K562 (cell line): ENCODE data around the gene MKNK1. TPM values are rescaled to one million over a fixed set of nuclear protein-coding genes. Genes with fewer than 3 reads are reported as not detected.

Experiments used
- CHAMP1 ChIP-seq: fragments of 450-650 bp; IDR thresholded peaks from 2 replicates; pipeline ENCODE4 v1.6.1; 2016; ENCODE audit warnings: mild to moderate bottlenecking
- CREB5 ChIP-seq: fragments of 250-450 bp; sonication (Bioruptor Pico); IDR thresholded peaks from 2 replicates; pipeline ENCODE4 v1.5.0; 2020; ENCODE audit warnings: mild to moderate bottlenecking
- ESRRB ChIP-seq: fragments of 250-450 bp; sonication (Bioruptor Pico); IDR thresholded peaks from 2 replicates; pipeline ENCODE4 v1.5.0; 2020; ENCODE audit warnings: mild to moderate bottlenecking, moderate library complexity, borderline replicate concordance
- EZH2 ChIP-seq: IDR thresholded peaks from 2 replicates; pipeline ENCODE4 v1.6.1; 2012; ENCODE audit warnings: low read depth, mild to moderate bottlenecking, inconsistent platforms, low read length, borderline replicate concordance
- L3MBTL2 ChIP-seq: fragments of 450-650 bp; IDR thresholded peaks from 2 replicates; pipeline ENCODE4 v1.6.1; 2016; ENCODE audit warnings: mild to moderate bottlenecking, moderate library complexity
- NFXL1 ChIP-seq: fragments of 450-650 bp; formaldehyde crosslinking; IDR thresholded peaks from 2 replicates; pipeline ENCODE4 v1.4.0; 2021; ENCODE audit warnings: mild to moderate bottlenecking
- PHF8 ChIP-seq: fragments of 200-600 bp; sonication (generic); IDR thresholded peaks from 2 replicates; pipeline ENCODE4 v1.6.1; 2012; ENCODE audit warnings: mixed run types, mild to moderate bottlenecking, inconsistent platforms, low read length, moderate library complexity, borderline replicate concordance
- PKNOX1 ChIP-seq: fragments of 450-650 bp; IDR thresholded peaks from 2 replicates; pipeline ENCODE4 v1.6.1; 2016
- REST ChIP-seq, 2 experiments: fragments of 450-650 bp; formaldehyde crosslinking in 1 of 2; IDR thresholded peaks; 2 replicates each; pipeline versions ENCODE4 v1.4.0 to v1.6.1; 2014 to 2020; ENCODE audit warnings: mild to moderate bottlenecking in 2 of 2, borderline replicate concordance in 1 of 2, low read depth in 1 of 2
- ZNF165 ChIP-seq: fragments of 250-450 bp; sonication (Bioruptor Pico); IDR thresholded peaks from 2 replicates; pipeline ENCODE4 v1.4.0; 2020; ENCODE audit warnings: borderline replicate concordance
- polyA plus RNA-seq, 8 experiments: library from polyadenylated mRNA; depleted of rRNA in 4 of 8; stranded (reverse) in 5 of 8; unstranded in 3 of 8; fragments of >200 nt; fragmentation: Nextera tagmentation in 2 of 8; fragmentation: Illumina TruSeq in 1 of 8; extraction: Ambion mirVana in 2 of 8; extraction: Trizol in 1 of 8; gene quantifications; 2 replicates each; pipeline versions ENCODE4 v1.2.1 to v1.2.3, GENCODE V29; 2011 to 2014; ENCODE audit warnings: inconsistent platforms in 1 of 8, missing spikeins in 1 of 8
- total RNA-seq, 7 experiments: library from RNA; depleted of rRNA in 6 of 7; stranded (reverse); fragments of >200 nt in 6 of 7; fragmentation: Illumina TruSeq in 2 of 7; extraction: Trizol in 2 of 7; gene quantifications; 2 replicates each; pipeline versions ENCODE4 v1.2.1 to v1.2.3, GENCODE V29; 2011 to 2021; ENCODE audit warnings: low replicate concordance in 1 of 7

MKNK1 gene
- total and polyA plus RNA-seq, 9 of the 15 experiments (the other 6 are each of a cell fraction or from before 2014, with no cell fraction given): 27.7 to 51.3 (median 43.7) TPM

- TF ChIP-seq PHF8 (peak; percentile 26; the same call in 1 of the 2 replicates), CHAMP1 (no peak), NFXL1 (CRISPR knock-in tag) (peak; percentile 15; the same call in 1 of the 2 replicates), ZNF165 (no peak), ESRRB (CRISPR knock-in tag) (no peak), EZH2 (no peak), REST (IDR thresholded peaks at IDR 0.05; ENCODE audit: borderline replicate concordance) (peak; percentile 53; the same call in 1 of the 2 replicates), REST (CRISPR knock-in tag; IDR thresholded peaks at IDR 0.05; ENCODE audit: low read depth) (peak; percentile 32; the same call in 1 of the 2 replicates), PKNOX1 (peak; percentile 22; the same call in 1 of the 2 replicates), CREB5 (CRISPR knock-in tag) (no peak), L3MBTL2 (peak; percentile 95)
Measured at GRCh38 chr1:46522184-46522968, 81.7 kb downstream of the MKNK1 start (continued).
